ENCODE measurements around the gene FRMD8. TPM values are rescaled to one million over a fixed set of nuclear protein-coding genes. Genes with fewer than 3 reads are reported as not detected.
"Not testable (repeated sequence)": the region's sequence is repeated elsewhere in the genome, so short reads cannot be mapped to it uniquely, and the experiment has no call there.

Gene FRMD8
- total RNA-seq, 6 donors from 2014 or later: 31.4 to 77.5 (median 45.8) TPM

- Histone ChIP-seq H3K36me3 (peaks cover 17 to 60% (median 27%) of the 10 kb centered on the region in 4 donors), H3K4me3 (no peak overlapping the region), H3K27ac (peak overlapping the region; percentile 55 to 78 (median 62)), H3K4me1 (peaks cover 18 to 23% (median 19%) of the 10 kb centered on the region in 4 donors), H3K9me3 (no peaks in the 10 kb centered on the region), H3K27me3 (no peaks in the 10 kb centered on the region)
- TF ChIP-seq POLR2AphosphoS5 (IDR thresholded peaks at IDR 0.05): peak; percentile 53 to 77
- peak in 1 of 4 donors; percentile 44 for TF ChIP-seq POLR2A (IDR thresholded peaks at IDR 0.05)
- TF ChIP-seq EP300 (IDR thresholded peaks at IDR 0.05): peak in 1 of 4 donors; percentile 18
- TF ChIP-seq CTCF (IDR thresholded peaks at IDR 0.05): peak in 1 of 6 experiments; percentile 4
- ATAC-seq (ENCODE audit: low FRiP score in 2 of 2) (peak; percentile 1 to 10), DNase-seq (peak; percentile 74 to 75)
- WGBS, 2 donors: 71 to 96% methylated on average over 5 to 10 of the region's 11 CpGs
Measured at GRCh38 chr11:65445604-65446445, 59.4 kb downstream of the FRMD8 start.

- Histone ChIP-seq H3K36me3 (peaks cover 17 to 52% (median 27%) of the 10 kb centered on the region in 4 donors), H3K9me3 (no peaks in the 10 kb centered on the region), H3K4me3 (no peak overlapping the region), H3K27ac (peak overlapping the region; percentile 55 to 78 (median 62)), H3K27me3 (no peaks in the 10 kb centered on the region), H3K4me1 (peaks cover 13 to 17% (median 14%) of the 10 kb centered on the region in 4 donors)
- DNase-seq: peak; percentile 73 to 82
- peak; percentile 8 to 27 for ATAC-seq (ENCODE audit: low FRiP score in 2 of 2)
- TF ChIP-seq EP300 (IDR thresholded peaks at IDR 0.05) (no peak), POLR2AphosphoS5 (IDR thresholded peaks at IDR 0.05) (peak; percentile 40 to 53), POLR2A (IDR thresholded peaks at IDR 0.05) (peak in 1 of 4 donors; percentile 40), CTCF (IDR thresholded peaks at IDR 0.05) (no peak)
- 88 to 92% methylated on average over 10 to 11 of the region's 11 CpGs for WGBS, 2 donors
Measured at GRCh38 chr11:65446446-65447277, 60.2 kb downstream of the FRMD8 start.

GRCh38 chr11:65448074-65448417 is 61.6 kb downstream of the FRMD8 start:
- no peak overlapping the region for H3K4me3 ChIP-seq
- 83 to 95% methylated on average over 1 to 2 of the region's 2 CpGs for WGBS, 2 donors
- peak in 1 of 4 donors; percentile 11 for TF ChIP-seq POLR2A (IDR thresholded peaks at IDR 0.05)
- no peak for TF ChIP-seq CTCF (IDR thresholded peaks at IDR 0.05)
- peaks cover 1 to 11% (median 8%) of the 10 kb centered on the region in 4 donors for H3K4me1 ChIP-seq
- ATAC-seq (ENCODE audit: low FRiP score in 2 of 2): no peak
- DNase-seq: no peak
- H3K36me3 ChIP-seq: peaks cover 15 to 38% (median 19%) of the 10 kb centered on the region in 4 donors
- no peaks in the 10 kb centered on the region for H3K9me3 ChIP-seq
- H3K27me3 ChIP-seq: no peaks in the 10 kb centered on the region
- H3K27ac ChIP-seq: peak overlapping the region; percentile 22 to 78 (median 48)

GRCh38 chr11:65448418-65449105 is 62.1 kb downstream of the FRMD8 start:
- Histone ChIP-seq H3K4me3 (no peak overlapping the region), H3K27me3 (no peaks in the 10 kb centered on the region), H3K36me3 (peaks cover 12 to 33% (median 15%) of the 10 kb centered on the region in 4 donors), H3K4me1 (peaks cover 0 to 10% (median 8%) of the 10 kb centered on the region in 4 donors), H3K27ac (peak overlapping the region; percentile 22 to 78 (median 48)), H3K9me3 (no peaks in the 10 kb centered on the region)
- ATAC-seq (ENCODE audit: low FRiP score in 2 of 2): peak; percentile 5 to 38
- WGBS, 2 donors: 83 to 87% methylated on average over 3 of the region's 3 CpGs
- DNase-seq: peak in 1 of 2 donors; percentile 84
- TF ChIP-seq POLR2AphosphoS5 (IDR thresholded peaks at IDR 0.05) (peak; percentile 51 to 73), EP300 (IDR thresholded peaks at IDR 0.05) (no peak), POLR2A (IDR thresholded peaks at IDR 0.05) (peak in 3 of 4 donors; percentile 13 to 43 (median 21)), CTCF (IDR thresholded peaks at IDR 0.05) (no peak)

- not testable (repeated sequence) for H3K9me3 ChIP-seq; H3K27me3 ChIP-seq; H3K4me3 ChIP-seq; H3K36me3 ChIP-seq; ATAC-seq (ENCODE audit: low FRiP score in 2 of 2); H3K27ac ChIP-seq
- no CpG with 5 or more reads among the region's 30 CpGs for WGBS, 2 donors
- DNase-seq: peak in 1 of 2 donors; percentile 79
- peaks cover 10 to 24% (median 17%) of the 10 kb centered on the region in 4 donors for H3K4me1 ChIP-seq
Measured at GRCh38 chr11:65451301-65451700, 64.9 kb downstream of the FRMD8 start.

- DNase-seq; ATAC-seq (ENCODE audit: low FRiP score in 2 of 2); H3K27me3 ChIP-seq; H3K4me3 ChIP-seq; H3K9me3 ChIP-seq; H3K36me3 ChIP-seq: not testable (repeated sequence)
- Histone ChIP-seq H3K4me1 (peaks cover 10 to 24% (median 17%) of the 10 kb centered on the region in 4 donors), H3K27ac (peak overlapping the region in 3 of 4 donors; percentile 61 to 86 (median 74))
- 57 to 90% methylated on average over 1 of the region's 3 CpGs for WGBS, 2 donors
Measured at GRCh38 chr11:65452259-65452658, 65.8 kb downstream of the FRMD8 start.
